G401 (cell line): ENCODE results near the gene PARP16. TPM values are rescaled to one million over a fixed set of nuclear protein-coding genes. Genes with fewer than 3 reads are reported as not detected.

Source experiments
- DNase-seq: peaks from one replicate; pipeline ENCODE4 v3.0.0-alpha.2; 2015; ENCODE audit warnings: low spot score
- in situ Hi-C: cut with HindIII; loops from 2 replicates; pipeline ENCODE4 v1.10.0; 2016; ENCODE audit warnings: low sequenced_read_pairs, mixed read lengths
- total RNA-seq: library from RNA; depleted of rRNA; stranded (reverse); fragments of >200 nt; shearing (Covaris generic); gene quantifications from 2 replicates; pipeline ENCODE4 v1.2.3, GENCODE V29; 2014; rRNA removed

PARP16 gene
- total RNA-seq, 1 experiment from 2014 or later, result 6.3 TPM

GRCh38 chr15:65212097-65212496, 74.6 kb downstream of the PARP16 start:
- no peak for DNase-seq
- in situ Hi-C loops, result no loop called here

GRCh38 chr15:65211482-65211982, 75.2 kb downstream of the PARP16 start:
- in situ Hi-C loops, result no loop called here

GRCh38 chr15:65210770-65211481, 75.8 kb downstream of the PARP16 start, which contains the start of gene CILP:
CILP (minus strand) TSS chr15:65211473; CDS start chr15:65209755, 1,718 bp downstream.
- in situ Hi-C loops, result no loop called here

More at GRCh38 chr15:65211482-65211982, 75.2 kb downstream of the PARP16 start:
- DNase-seq, result no peak

GRCh38 chr15:65209701-65210643, 76.7 kb downstream of the PARP16 start:
- in situ Hi-C loops, result no loop called here
- no peak for DNase-seq

More at GRCh38 chr15:65210770-65211481, 75.8 kb downstream of the PARP16 start, which contains the start of gene CILP:
- no peak for DNase-seq

- no peak for DNase-seq
- in situ Hi-C loops, result no loop called here
Measured at GRCh38 chr15:65208647-65209046, 78.0 kb downstream of the PARP16 start.

Other genes with a start within 250 kb of the PARP16 start
- gene SLC51B, start 241.5 kb downstream of the PARP16 start, total RNA-seq, result not detected in 2 replicates
- gene RASL12, start 218.9 kb downstream of the PARP16 start, total RNA-seq, result not detected in 2 replicates
- gene KBTBD13, start 210.1 kb downstream of the PARP16 start, total RNA-seq, result 0.37 TPM in 1 of 2 replicates, not detected in the other
- gene UBAP1L, start 171.7 kb downstream of the PARP16 start, total RNA-seq, result 0.24 and 0.25 TPM in 2 replicates
- 29.5 and 32.9 TPM in 2 replicates for gene PDCD7, start 153.1 kb downstream of the PARP16 start, total RNA-seq
- gene CLPX, start 101.5 kb downstream of the PARP16 start, total RNA-seq, result 29.8 and 34.3 TPM in 2 replicates
- gene CILP, start 75.4 kb downstream of the PARP16 start, total RNA-seq, result not detected in 2 replicates
- not detected in 2 replicates for gene RNU5A-1, start 9.2 kb upstream of the PARP16 start, total RNA-seq
- gene RNU5B-1, start 17.8 kb upstream of the PARP16 start, total RNA-seq, result not detected in 2 replicates
- gene IGDCC3, start 91.1 kb upstream of the PARP16 start, total RNA-seq, result 7.9 and 20.1 TPM in 2 replicates
- 2.5 and 3.0 TPM in 2 replicates for gene IGDCC4, start 136.1 kb upstream of the PARP16 start, total RNA-seq
- 13.6 and 15.4 TPM in 2 replicates for gene DPP8, start 230.8 kb upstream of the PARP16 start, total RNA-seq
- gene HACD3, start 243.6 kb upstream of the PARP16 start, total RNA-seq, result 153 and 189 TPM in 2 replicates